ENCODE results near the gene OR9Q1.

GRCh38 chr11:58055806-58056401 lies 32.2 kb downstream of the OR9Q1 start:
- no peak for TF ChIP-seq MAX (IDR thresholded peaks at IDR 0.05)
- TF ChIP-seq RNF2 (IDR thresholded peaks at IDR 0.05; ENCODE audit: borderline replicate concordance, low read depth) = no peak
- no peak for TF ChIP-seq POLR2AphosphoS2 (conservative IDR thresholded peaks at IDR 0.05; ENCODE audit: low read length)
- TF ChIP-seq NFE2L2 (conservative IDR thresholded peaks at IDR 0.05; ENCODE audit: low read length) = no peak; the same call in 1 of the 2 replicates
- no peak for TF ChIP-seq CHD2 (IDR thresholded peaks at IDR 0.05; ENCODE audit: low read length, partially characterized antibody)
- TF ChIP-seq CTCF (IDR thresholded peaks at IDR 0.05) = no peak
- no peak for TF ChIP-seq EP300 (IDR thresholded peaks at IDR 0.05)
- TF ChIP-seq REST (IDR thresholded peaks at IDR 0.05) = no peak
- TF ChIP-seq PBX3 (IDR thresholded peaks at IDR 0.05) = no peak
